Adrenal gland (tissue), 5 donors: Measurements from ENCODE around the gene CXCL6.

ENCODE experiments used
- CTCF ChIP-seq, 6 experiments: fragments of 450-650 bp in 4 of 6; fragments of 200-600 bp in 2 of 6; sonication (generic) in 1 of 6; IDR thresholded peaks; 1 replicate in 5 of 6; 2 replicates in 1 of 6; pipeline versions ENCODE4 v1.5.1 to v1.8.0; 2016 to 2021; ENCODE audit warnings: antibody characterized with exemption in 6 of 6, mild to moderate bottlenecking in 2 of 6, moderate library complexity in 1 of 6
- POLR2A ChIP-seq, 2 donors: fragments of 450-650 bp; IDR thresholded peaks; one replicate each; pipeline ENCODE4 v1.6.1; 2017; ENCODE audit warnings: antibody characterized with exemption in 2 of 2, mild to moderate bottlenecking in 2 of 2, moderate library complexity in 1 of 2
- donor health status: DM: no; HTN: no; CAD: no.

- TF ChIP-seq CTCF (IDR thresholded peaks at IDR 0.05) (no peak), POLR2A (IDR thresholded peaks at IDR 0.05) (no peak)
Observed at GRCh38 chr4:73855406-73855805, 18.9 kb downstream of the CXCL6 start.
